GM12878 (cell line): Measurements from ENCODE around the gene PRSS33. TPM values are rescaled to one million over a fixed set of nuclear protein-coding genes. Genes with fewer than 3 reads are reported as not detected.

Experiments
- ATAC-seq: fragments of 200-7000 bp; cut with Tn5 transposase; 3 replicates; pipeline ENCODE4 v1.9.1; 2020; ENCODE audit warnings: mild to moderate bottlenecking, moderate library complexity
- BruUV-seq: library from RNA; stranded (reverse); fragments of 400-500 nt; replicated peaks from 2 replicates; lab custom pipeline; 2021; lab: Mats Ljungman, UMichigan
- CTCF ChIA-PET: fragments of 300-600 bp; sonication (Branson Sonifier 250); formaldehyde crosslinking; extraction: SDS; loops from one replicate; lab custom pipeline; 2021; ENCODE audit warnings: inconsistent platforms; lab: Yijun Ruan, JAX
- POLR2A ChIA-PET: fragments of 350-600 bp; formaldehyde crosslinking; extraction: SDS; loops from one replicate; lab custom pipeline; 2021; ENCODE audit warnings: inconsistent platforms; lab: Charles Lee
- RAD21 ChIA-PET: fragments of 300-600 bp; sonication (Branson Sonifier 250); formaldehyde crosslinking; loops from one replicate; lab custom pipeline; 2023; ENCODE audit warnings: antibody characterized with exemption; ENCODE audit not compliant: unreplicated experiment; lab: Charles Lee
- SMC1A ChIA-PET: fragments of 300-600 bp; sonication (Branson Sonifier 250); formaldehyde crosslinking; loops from one replicate; lab custom pipeline; 2023; ENCODE audit not compliant: unreplicated experiment, uncharacterized antibody; lab: Charles Lee
- DNase-seq: peaks from one replicate; pipeline ENCODE4 v3.0.0-alpha.2; 2011; ENCODE audit warnings: low read depth, low spot score
- FAIRE-seq: peaks from 3 replicates; lab custom pipeline; 2011; peaks lifted over from hg19 to GRCh38; lab: Jason Lieb, UNC
- H2AFZ ChIP-seq: 2 replicates; pipeline ENCODE4 v1.6.0; 2011; ENCODE audit warnings: low read depth, low read length, control low read depth; ENCODE audit not compliant: control insufficient read depth
- H3K27ac ChIP-seq: 2 replicates; pipeline ENCODE4 v1.5.1; 2011; ENCODE audit warnings: control low read depth; ENCODE audit not compliant: control insufficient read depth, insufficient read depth
- H3K27me3 ChIP-seq, 2 experiments: replicated peaks in 1 of 2; 2 replicates each; pipeline versions ENCODE4 v1.6.0 to v1.6.1; 2011; ENCODE audit warnings: low read length in 1 of 2; ENCODE audit not compliant: control insufficient read depth in 2 of 2, insufficient read depth in 2 of 2
- H3K36me3 ChIP-seq, 2 experiments: 2 replicates each; pipeline ENCODE4 v1.5.1; 2011; ENCODE audit warnings: low read length in 1 of 2; ENCODE audit not compliant: control insufficient read depth in 2 of 2, insufficient read depth in 2 of 2
- H3K4me1 ChIP-seq: 2 replicates; pipeline ENCODE4 v1.6.1; 2011; ENCODE audit warnings: mild to moderate bottlenecking, low read length, moderate library complexity, mixed read lengths; ENCODE audit not compliant: control insufficient read depth, insufficient read depth
- H3K4me2 ChIP-seq: 2 replicates; pipeline ENCODE4 v1.6.0; 2011; ENCODE audit warnings: control low read depth; ENCODE audit not compliant: control insufficient read depth, insufficient read depth
- H3K4me3 ChIP-seq: fragments of 200-600 bp; sonication (generic); 2 replicates; pipeline ENCODE4 v1.5.1; 2016
- H3K79me2 ChIP-seq: 2 replicates; pipeline ENCODE4 v1.6.0; 2011; ENCODE audit warnings: low read length; ENCODE audit not compliant: control insufficient read depth, insufficient read depth
- H3K9ac ChIP-seq: 2 replicates; pipeline ENCODE4 v1.8.0; 2011; ENCODE audit warnings: low read length, control low read depth, mixed read lengths; ENCODE audit not compliant: control insufficient read depth, insufficient read depth
- H3K9me3 ChIP-seq: replicated peaks from 3 replicates; pipeline ENCODE4 v1.5.1; 2011; ENCODE audit warnings: mild to moderate bottlenecking, low read length; ENCODE audit not compliant: control insufficient read depth, insufficient read depth
- H4K20me1 ChIP-seq: 2 replicates; pipeline ENCODE4 v1.6.0; 2011; ENCODE audit not compliant: control insufficient read depth, insufficient read depth
- ATF7 ChIP-seq: fragments of 450-650 bp; IDR thresholded peaks from 2 replicates; pipeline ENCODE4 v1.6.1; 2016; ENCODE audit warnings: low read depth, mild to moderate bottlenecking
- CEBPB ChIP-seq, 2 experiments: fragments of 150-350 bp in 1 of 2; IDR thresholded peaks; 2 replicates each; pipeline ENCODE4 v1.6.1; 2012 to 2014; ENCODE audit warnings: low read depth in 2 of 2, low read length in 2 of 2, borderline replicate concordance in 1 of 2, inconsistent platforms in 1 of 2
- CREB1 ChIP-seq: IDR thresholded peaks from 2 replicates; pipeline ENCODE4 v1.6.1; 2012; ENCODE audit warnings: low read depth, mild to moderate bottlenecking, inconsistent platforms
- ETV6 ChIP-seq, 2 experiments: fragments of 450-650 bp in 1 of 2; IDR thresholded peaks in 1 of 2; conservative IDR thresholded peaks in 1 of 2; 2 replicates each; pipeline ENCODE4 v1.6.1; 2014; ENCODE audit warnings: antibody characterized with exemption in 1 of 2, borderline replicate concordance in 1 of 2, low read depth in 1 of 2, mild to moderate bottlenecking in 1 of 2, moderate library complexity in 1 of 2
- GABPA ChIP-seq: IDR thresholded peaks from 2 replicates; pipeline ENCODE4 v1.6.1; 2014; ENCODE audit warnings: antibody characterized with exemption, low read depth, mild to moderate bottlenecking, inconsistent platforms
- SMC3 ChIP-seq: IDR thresholded peaks from 2 replicates; pipeline ENCODE4 v1.6.1; 2011; ENCODE audit warnings: low read length, improper control_type of control experiment, borderline replicate concordance
- TCF7 ChIP-seq: IDR thresholded peaks from 2 replicates; pipeline ENCODE4 v1.6.1; 2014; ENCODE audit warnings: antibody characterized with exemption, borderline replicate concordance
- ZSCAN29 ChIP-seq: fragments of 450-650 bp; IDR thresholded peaks from 2 replicates; pipeline ENCODE4 v1.6.1; 2017; ENCODE audit warnings: mild to moderate bottlenecking, moderate library complexity
- WGBS: methylation state at CpG from one replicate; pipeline ENCODE4 v1.1.6; 2016; ENCODE audit warnings: low lambda C conversion rate; ENCODE audit not compliant: insufficient replicate concordance, insufficient coverage; ENCODE audit errors: missing lambda C conversion rate; 5-methylcytosine and 5-hydroxymethylcytosine counted together
- in situ Hi-C: fragments of 300-500 bp; cut with MboI; formaldehyde crosslinking; loops from 9 replicates; pipeline ENCODE4 v1.14.3; 2018; ENCODE audit warnings: mixed read lengths
- intact Hi-C: fragments of 100-400 bp; cut with micrococcal nuclease; formaldehyde crosslinking; loops from one replicate; pipeline ENCODE4 v1.14.2; 2022; ENCODE audit not compliant: unreplicated experiment
- polyA plus RNA-seq, 11 experiments: library from polyadenylated mRNA; depleted of rRNA in 4 of 11; unstranded in 6 of 11; stranded (reverse) in 5 of 11; fragments of >200 nt; fragmentation: Nextera tagmentation in 4 of 11; fragmentation: Illumina TruSeq in 1 of 11; extraction: Ambion mirVana in 4 of 11; extraction: Trizol in 1 of 11; gene quantifications; 1 replicate in 1 of 11; 2 replicates in 10 of 11; pipeline versions ENCODE4 v1.2.1 to v1.2.3, GENCODE V29; 2011 to 2016; ENCODE audit warnings: inconsistent platforms in 2 of 11, missing spikeins in 2 of 11, low read depth in 1 of 11
- total RNA-seq, 4 experiments: library from RNA; depleted of rRNA in 3 of 4; stranded (reverse); fragments of >200 nt in 3 of 4; fragmentation: Illumina TruSeq in 1 of 4; extraction: Trizol in 1 of 4; gene quantifications; 2 replicates each; pipeline versions ENCODE4 v1.2.1 to v1.2.3, GENCODE V29; 2013 to 2021
- TF ChIP-seq, protein P1 (sequence below): IDR thresholded peaks from 2 replicates; pipeline ENCODE4 v1.6.1; 2012; ENCODE audit warnings: mild to moderate bottlenecking, low read depth, low read length
- TF ChIP-seq, protein P2 (sequence below): fragments of 450-650 bp; IDR thresholded peaks from 2 replicates; pipeline ENCODE4 v1.6.1; 2018; ENCODE audit warnings: mild to moderate bottlenecking, low read depth, moderate library complexity; ENCODE audit not compliant: partially characterized antibody

Gene PRSS33
- total and polyA plus RNA-seq, 10 of the 15 experiments (the other 5 are each of a cell fraction or from before 2014, with no cell fraction given), result not detected

DNA sequence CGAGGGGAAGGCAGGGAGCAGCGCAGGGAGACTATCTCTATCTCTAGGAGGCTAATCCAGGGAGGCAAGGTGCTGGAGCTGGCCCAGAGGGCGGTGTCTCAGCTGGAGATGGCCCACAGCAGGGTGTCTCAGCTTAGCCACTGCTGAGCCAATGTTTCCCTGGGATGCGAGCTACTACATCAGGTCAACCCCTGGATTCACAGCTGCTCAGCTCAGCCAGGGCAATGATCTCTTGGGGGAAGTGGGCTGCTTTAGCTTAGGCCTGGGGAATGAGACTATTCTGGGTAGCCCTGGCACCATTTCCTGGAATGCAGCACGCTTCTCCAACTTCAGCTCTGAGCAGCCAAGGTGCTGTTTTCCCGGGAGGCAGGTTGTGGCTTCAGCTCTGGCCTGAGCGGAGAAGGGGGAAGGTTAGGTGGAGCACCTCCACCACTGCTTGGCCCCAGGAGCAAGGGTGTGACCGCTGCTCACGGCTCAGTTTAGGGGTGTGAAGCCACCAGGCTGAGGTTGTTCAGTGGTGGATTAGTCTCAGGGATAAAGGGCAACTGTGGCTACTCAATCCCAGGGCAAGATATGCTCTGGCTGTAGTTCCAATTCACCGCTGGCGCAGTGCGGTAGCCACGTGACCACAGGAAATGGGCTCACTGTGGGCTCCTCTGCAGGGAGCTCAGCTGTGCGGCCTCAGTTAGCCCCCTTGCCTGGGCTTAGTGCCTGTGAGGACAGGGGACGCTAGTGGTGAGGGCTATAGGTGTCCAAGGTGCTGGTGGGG is 24.5 kb upstream of the PRSS33 start:
- no peaks in the 10 kb centered on the region for H4K20me1 ChIP-seq
- ATAC-seq (no peak), FAIRE-seq (no peak), DNase-seq (no peak)
- H3K27me3 ChIP-seq, result peaks cover 0 to 4% of the 10 kb centered on the region in 2 experiments; a peak in 2 of 4 replicates
- RAD21 ChIA-PET, result interaction anchor here (1.2 kb wide), 1 partner anchor 71 kb away, joined by 3 read pairs; the partner anchor contains the start of gene FLYWCH2
- H2AFZ ChIP-seq, result no peak overlapping the region
- intact Hi-C loops, result no loop called here
- CTCF ChIA-PET, result no interaction called here
- H3K36me3 ChIP-seq, result no peaks in the 10 kb centered on the region
- in situ Hi-C loops, result no loop called here
- H3K9ac ChIP-seq, result no peak overlapping the region
- no peak for TF ChIP-seq CEBPB (IDR thresholded peaks at IDR 0.05; ENCODE audit: borderline replicate concordance in 1 of 2, low read depth in 2 of 2, low read length in 2 of 2)
- TF ChIP-seq ZSCAN29, result no peak
- no peak for TF ChIP-seq SMC3
- TF ChIP-seq, protein P1, sequence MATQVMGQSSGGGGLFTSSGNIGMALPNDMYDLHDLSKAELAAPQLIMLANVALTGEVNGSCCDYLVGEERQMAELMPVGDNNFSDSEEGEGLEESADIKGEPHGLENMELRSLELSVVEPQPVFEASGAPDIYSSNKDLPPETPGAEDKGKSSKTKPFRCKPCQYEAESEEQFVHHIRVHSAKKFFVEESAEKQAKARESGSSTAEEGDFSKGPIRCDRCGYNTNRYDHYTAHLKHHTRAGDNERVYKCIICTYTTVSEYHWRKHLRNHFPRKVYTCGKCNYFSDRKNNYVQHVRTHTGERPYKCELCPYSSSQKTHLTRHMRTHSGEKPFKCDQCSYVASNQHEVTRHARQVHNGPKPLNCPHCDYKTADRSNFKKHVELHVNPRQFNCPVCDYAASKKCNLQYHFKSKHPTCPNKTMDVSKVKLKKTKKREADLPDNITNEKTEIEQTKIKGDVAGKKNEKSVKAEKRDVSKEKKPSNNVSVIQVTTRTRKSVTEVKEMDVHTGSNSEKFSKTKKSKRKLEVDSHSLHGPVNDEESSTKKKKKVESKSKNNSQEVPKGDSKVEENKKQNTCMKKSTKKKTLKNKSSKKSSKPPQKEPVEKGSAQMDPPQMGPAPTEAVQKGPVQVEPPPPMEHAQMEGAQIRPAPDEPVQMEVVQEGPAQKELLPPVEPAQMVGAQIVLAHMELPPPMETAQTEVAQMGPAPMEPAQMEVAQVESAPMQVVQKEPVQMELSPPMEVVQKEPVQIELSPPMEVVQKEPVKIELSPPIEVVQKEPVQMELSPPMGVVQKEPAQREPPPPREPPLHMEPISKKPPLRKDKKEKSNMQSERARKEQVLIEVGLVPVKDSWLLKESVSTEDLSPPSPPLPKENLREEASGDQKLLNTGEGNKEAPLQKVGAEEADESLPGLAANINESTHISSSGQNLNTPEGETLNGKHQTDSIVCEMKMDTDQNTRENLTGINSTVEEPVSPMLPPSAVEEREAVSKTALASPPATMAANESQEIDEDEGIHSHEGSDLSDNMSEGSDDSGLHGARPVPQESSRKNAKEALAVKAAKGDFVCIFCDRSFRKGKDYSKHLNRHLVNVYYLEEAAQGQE, result no peak
- TF ChIP-seq, protein P2, sequence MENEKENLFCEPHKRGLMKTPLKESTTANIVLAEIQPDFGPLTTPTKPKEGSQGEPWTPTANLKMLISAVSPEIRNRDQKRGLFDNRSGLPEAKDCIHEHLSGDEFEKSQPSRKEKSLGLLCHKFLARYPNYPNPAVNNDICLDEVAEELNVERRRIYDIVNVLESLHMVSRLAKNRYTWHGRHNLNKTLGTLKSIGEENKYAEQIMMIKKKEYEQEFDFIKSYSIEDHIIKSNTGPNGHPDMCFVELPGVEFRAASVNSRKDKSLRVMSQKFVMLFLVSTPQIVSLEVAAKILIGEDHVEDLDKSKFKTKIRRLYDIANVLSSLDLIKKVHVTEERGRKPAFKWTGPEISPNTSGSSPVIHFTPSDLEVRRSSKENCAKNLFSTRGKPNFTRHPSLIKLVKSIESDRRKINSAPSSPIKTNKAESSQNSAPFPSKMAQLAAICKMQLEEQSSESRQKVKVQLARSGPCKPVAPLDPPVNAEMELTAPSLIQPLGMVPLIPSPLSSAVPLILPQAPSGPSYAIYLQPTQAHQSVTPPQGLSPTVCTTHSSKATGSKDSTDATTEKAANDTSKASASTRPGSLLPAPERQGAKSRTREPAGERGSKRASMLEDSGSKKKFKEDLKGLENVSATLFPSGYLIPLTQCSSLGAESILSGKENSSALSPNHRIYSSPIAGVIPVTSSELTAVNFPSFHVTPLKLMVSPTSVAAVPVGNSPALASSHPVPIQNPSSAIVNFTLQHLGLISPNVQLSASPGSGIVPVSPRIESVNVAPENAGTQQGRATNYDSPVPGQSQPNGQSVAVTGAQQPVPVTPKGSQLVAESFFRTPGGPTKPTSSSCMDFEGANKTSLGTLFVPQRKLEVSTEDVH, result no peak
- no peak for TF ChIP-seq GABPA
- no peak for TF ChIP-seq ATF7
- TF ChIP-seq TCF7, result no peak
- TF ChIP-seq ETV6 (conservative IDR thresholded peaks at IDR 0.05 in 1 of 2, IDR thresholded peaks at IDR 0.05 in 1 of 2; ENCODE audit: borderline replicate concordance in 1 of 2, low read depth in 1 of 2), result no peak
- TF ChIP-seq CREB1, result no peak
- POLR2A ChIA-PET, result interaction anchor here (0.8 kb wide), 1 partner anchor 644 kb away, joined by 3 read pairs; no protein-coding TSS in a partner anchor
- H3K79me2 ChIP-seq, result peaks cover 2% of the 10 kb centered on the region
- no TSS peak for BruUV-seq
- no peak overlapping the region for H3K27ac ChIP-seq
- no peaks in the 10 kb centered on the region for H3K9me3 ChIP-seq
- 45% methylated on average over 15 of the region's 15 CpGs for WGBS
- SMC1A ChIA-PET, result no interaction called here
- no peak overlapping the region for H3K4me2 ChIP-seq
- H3K4me3 ChIP-seq, result no peak overlapping the region
- no peaks in the 10 kb centered on the region for H3K4me1 ChIP-seq
